K562 (cell line): ENCODE measurements around the gene SRPK2. TPM values are rescaled to one million over a fixed set of nuclear protein-coding genes. Genes with fewer than 3 reads are reported as not detected.
A peak's percentile ranks its signal among the peaks of the same experiment; 100 is the strongest.

Experiments
- ATAC-seq: fragments of 200-7000 bp; cut with Tn5 transposase; 3 replicates; pipeline ENCODE4 v1.9.1; 2020; ENCODE audit warnings: moderate library complexity
- BruUV-seq: library from RNA; stranded (reverse); fragments of 400-500 nt; replicated peaks from 2 replicates; lab custom pipeline; 2021; lab: Mats Ljungman, UMichigan
- CTCF ChIA-PET: fragments of 300-600 bp; formaldehyde crosslinking; extraction: SDS; loops from one replicate; lab custom pipeline; 2021; ENCODE audit warnings: low intra/inter-chr PET ratio; lab: Yijun Ruan, JAX
- POLR2A ChIA-PET: fragments of 300-600, 350-650 bp; sonication (Branson Sonifier 250); formaldehyde crosslinking; extraction: SDS; loops from one replicate; lab custom pipeline; 2021; ENCODE audit warnings: antibody characterized with exemption, inconsistent platforms; lab: Yijun Ruan, JAX
- DNase-seq, 4 experiments: peaks; one replicate each; pipeline versions ENCODE4 v3.0.0 to v3.0.0-alpha.2; 2011 to 2018; ENCODE audit warnings: low spot score in 3 of 4, mixed read lengths in 3 of 4; ENCODE audit errors: extremely low read depth in 1 of 4
- FAIRE-seq: peaks from 2 replicates; lab custom pipeline; 2011; peaks lifted over from hg19 to GRCh38; lab: Jason Lieb, UNC
- H2AFZ ChIP-seq: 2 replicates; pipeline ENCODE4 v1.6.0; 2011; ENCODE audit warnings: low read depth, low read length, control low read depth, inconsistent platforms
- H3K27ac ChIP-seq: fragments of 200-600 bp; 3 replicates; pipeline ENCODE4 v1.8.0; 2011; ENCODE audit warnings: low read depth, mild to moderate bottlenecking, control low read depth, inconsistent platforms, low read length, moderate library complexity, mixed read lengths; ENCODE audit errors: extremely low read depth
- H3K27me3 ChIP-seq, 2 experiments: fragments of 300-600 bp in 1 of 2; 2 replicates in 1 of 2; 3 replicates in 1 of 2; pipeline versions ENCODE4 v1.6.0 to v1.8.0; 2011; ENCODE audit warnings: inconsistent platforms in 2 of 2, low read length in 2 of 2, mild to moderate bottlenecking in 1 of 2, mixed read lengths in 1 of 2, moderate library complexity in 1 of 2; ENCODE audit not compliant: control insufficient read depth in 2 of 2, insufficient read depth in 2 of 2
- H3K36me3 ChIP-seq: fragments of 300-600 bp; 3 replicates; pipeline ENCODE4 v1.8.0; 2011; ENCODE audit warnings: mild to moderate bottlenecking, low read length, inconsistent platforms; ENCODE audit not compliant: control insufficient read depth, insufficient read depth
- H3K4me1 ChIP-seq, 2 experiments: fragments of 200-600 bp in 1 of 2; replicated peaks in 1 of 2; 2 replicates in 1 of 2; 3 replicates in 1 of 2; pipeline versions ENCODE4 v1.5.1 to v1.8.0; 2011; ENCODE audit warnings: inconsistent platforms in 2 of 2, low read length in 2 of 2, mild to moderate bottlenecking in 1 of 2, mixed read lengths in 1 of 2, moderate library complexity in 1 of 2; ENCODE audit not compliant: control insufficient read depth in 2 of 2, insufficient read depth in 2 of 2
- H3K4me2 ChIP-seq: 2 replicates; pipeline ENCODE4 v1.6.1; 2011; ENCODE audit warnings: low read length, control low read depth, inconsistent platforms, mixed read lengths; ENCODE audit not compliant: insufficient read depth
- H3K4me3 ChIP-seq: fragments of 200-600 bp; sonication (generic), shearing (Covaris generic); 2 replicates; pipeline ENCODE4 v1.5.1; 2016; ENCODE audit warnings: control low read depth, inconsistent platforms
- H3K79me2 ChIP-seq: fragments of 200-600 bp; 3 replicates; pipeline ENCODE4 v1.8.0; 2011; ENCODE audit warnings: low read length, inconsistent platforms; ENCODE audit not compliant: control insufficient read depth, insufficient read depth
- H3K9ac ChIP-seq, 2 experiments: 2 replicates each; pipeline versions ENCODE4 v1.6.0 to v1.6.1; 2011; ENCODE audit warnings: low read depth in 2 of 2, low read length in 2 of 2, control low read depth in 1 of 2, inconsistent platforms in 1 of 2, mild to moderate bottlenecking in 1 of 2, mixed read lengths in 1 of 2; ENCODE audit not compliant: insufficient read depth in 1 of 2
- H3K9me1 ChIP-seq: one replicate; pipeline ENCODE4 v1.6.0; 2011; ENCODE audit warnings: inconsistent platforms, mild to moderate bottlenecking, low read length, moderate library complexity; ENCODE audit not compliant: control insufficient read depth, insufficient read depth
- H3K9me3 ChIP-seq: replicated peaks from 2 replicates; pipeline ENCODE4 v1.5.1; 2011; ENCODE audit warnings: low read depth, low read length, inconsistent platforms; ENCODE audit not compliant: control insufficient read depth, insufficient read depth
- H4K20me1 ChIP-seq: replicated peaks from 2 replicates; pipeline ENCODE4 v1.6.1; 2011; ENCODE audit warnings: low read length, inconsistent platforms, mixed read lengths; ENCODE audit not compliant: control insufficient read depth, insufficient read depth
- PATZ1 ChIP-seq: fragments of 250-450 bp; sonication (Bioruptor Pico); IDR thresholded peaks from 2 replicates; pipeline ENCODE4 v1.5.0; 2020; ENCODE audit warnings: mild to moderate bottlenecking, borderline replicate concordance
- PHF20 ChIP-seq: fragments of 450-650 bp; IDR thresholded peaks from 2 replicates; pipeline ENCODE4 v1.6.1; 2018; ENCODE audit not compliant: partially characterized antibody
- THAP12 ChIP-seq: fragments of 250-450 bp; sonication (Bioruptor Pico); IDR thresholded peaks from 2 replicates; pipeline ENCODE4 v1.9.0; 2021; ENCODE audit warnings: mild to moderate bottlenecking, inconsistent platforms
- YY1 ChIP-seq, 3 experiments: IDR thresholded peaks; 2 replicates each; pipeline ENCODE4 v1.6.1; 2011; ENCODE audit warnings: low read length in 2 of 3, mild to moderate bottlenecking in 2 of 3, moderate library complexity in 2 of 3, borderline replicate concordance in 1 of 3, control low read depth in 1 of 3, low read depth in 1 of 3; ENCODE audit not compliant: insufficient read depth in 3 of 3, insufficient replicate concordance in 2 of 3, control insufficient read depth in 1 of 3, insufficient read length in 1 of 3; ENCODE audit errors: extremely low read depth in 1 of 3
- WGBS: fragments of 100-300 bp; shearing (Covaris generic); methylation state at CpG from one replicate; pipeline ENCODE4 v1.1.6; 2016; ENCODE audit warnings: low coverage, mixed read lengths; ENCODE audit not compliant: insufficient coverage; ENCODE audit errors: missing lambda C conversion rate; 5-methylcytosine and 5-hydroxymethylcytosine counted together
- in situ Hi-C: fragments of 300-500 bp; cut with MboI; formaldehyde crosslinking; loops from 4 replicates; pipeline ENCODE4 v1.15.0; 2018; ENCODE audit warnings: inconsistent platforms, mixed read lengths
- intact Hi-C: fragments of 100-400 bp; cut with micrococcal nuclease; formaldehyde crosslinking; loops from 2 replicates; pipeline ENCODE4 v1.14.2; 2022
- polyA plus RNA-seq, 8 experiments: library from polyadenylated mRNA; depleted of rRNA in 4 of 8; stranded (reverse) in 5 of 8; unstranded in 3 of 8; fragments of >200 nt; fragmentation: Nextera tagmentation in 2 of 8; fragmentation: Illumina TruSeq in 1 of 8; extraction: Ambion mirVana in 2 of 8; extraction: Trizol in 1 of 8; gene quantifications; 2 replicates each; pipeline versions ENCODE4 v1.2.1 to v1.2.3, GENCODE V29; 2011 to 2014; ENCODE audit warnings: inconsistent platforms in 1 of 8, missing spikeins in 1 of 8
- total RNA-seq, 7 experiments: library from RNA; depleted of rRNA in 6 of 7; stranded (reverse); fragments of >200 nt in 6 of 7; fragmentation: Illumina TruSeq in 2 of 7; extraction: Trizol in 2 of 7; gene quantifications; 2 replicates each; pipeline versions ENCODE4 v1.2.1 to v1.2.3, GENCODE V29; 2011 to 2021; ENCODE audit warnings: low replicate concordance in 1 of 7

The SRPK2 gene
- total and polyA plus RNA-seq, 9 of the 15 experiments (the other 6 are each of a cell fraction or from before 2014, with no cell fraction given): 21.5 to 44.7 (median 33.3) TPM

GRCh38 chr7:105389088-105389650 is 448 bp upstream of the SRPK2 start (continued):
- peak in 2 of 3 experiments; percentile 15 to 53 for TF ChIP-seq YY1 (IDR thresholded peaks at IDR 0.05; ENCODE audit: borderline replicate concordance in 1 of 3, control insufficient read depth in 1 of 3, extremely low read depth in 1 of 3, insufficient read depth in 3 of 3, insufficient read length in 1 of 3, insufficient replicate concordance in 2 of 3, low read depth in 1 of 3, low read length in 2 of 3)
- TF ChIP-seq THAP12 (CRISPR knock-in tag): peak; percentile 54
- peak; percentile 27 for TF ChIP-seq PHF20
- TF ChIP-seq, all 486 proteins: peak for 64

GRCh38 chr7:105387508-105388355 is 989 bp downstream of the SRPK2 start:
- Histone ChIP-seq H3K9ac (peak overlapping the region; percentile 84 to 98), H3K4me3 (peak overlapping the region; percentile 90), H3K4me1 (peaks cover 13 to 15% of the 10 kb centered on the region in 2 experiments; a peak in 4 of 5 replicates), H3K27ac (peak overlapping the region; percentile 77), H3K9me1 (no peaks in the 10 kb centered on the region), H3K27me3 (no peaks in the 10 kb centered on the region), H2AFZ (peak overlapping the region; percentile 86), H3K4me2 (peak overlapping the region; percentile 86), H3K9me3 (no peaks in the 10 kb centered on the region), H4K20me1 (peaks cover 11% of the 10 kb centered on the region; the same call in 1 of the 2 replicates), H3K36me3 (peaks cover 6% of the 10 kb centered on the region; the same call in 2 of the 3 replicates), H3K79me2 (peaks cover 46% of the 10 kb centered on the region)
- intact Hi-C loops (loop anchor here (10.0 kb wide), 1 partner anchor 373 kb away; the partner anchor contains the start of gene KMT2E), in situ Hi-C loops (no loop called here)
- BruUV-seq: no TSS peak
- POLR2A ChIA-PET: interaction anchor here (0.6 to 4.4 kb wide), 19 partner anchors 8 to 1032 kb away, joined by 3 to 32 read pairs (median 3); partner anchors contain the start of gene RINT1
- ATAC-seq (peak; percentile 80), FAIRE-seq (no peak), DNase-seq (peak in 3 of 4 experiments; percentile 79 to 84 (median 81))
- CTCF ChIA-PET: interaction anchor here (0.7 kb wide), 1 partner anchor 264 kb away, joined by 3 read pairs; no protein-coding TSS in a partner anchor
- WGBS: 2% methylated on average over 71 of the region's 76 CpGs
- TF ChIP-seq PATZ1 (CRISPR knock-in tag): no peak
